NT2/D1 (cell line): ENCODE measurements around the gene IL17C.

Experiments
- SUZ12 ChIP-seq: IDR thresholded peaks from 2 replicates; pipeline ENCODE4 v1.6.1; 2011; ENCODE audit not compliant: insufficient read length, insufficient read depth; ENCODE audit errors: extremely low read depth
- YY1 ChIP-seq: IDR thresholded peaks from 2 replicates; pipeline ENCODE4 v1.6.1; 2011; ENCODE audit not compliant: insufficient read length, insufficient read depth
- ZNF274 ChIP-seq: IDR thresholded peaks from 2 replicates; pipeline ENCODE4 v1.6.1; 2011; ENCODE audit warnings: mild to moderate bottlenecking, low read depth, low read length

GRCh38 chr16:88662843-88663606, 24.7 kb downstream of the IL17C start, which contains the start of gene MVD:
- TF ChIP-seq SUZ12, result no peak
- no peak for TF ChIP-seq ZNF274
- TF ChIP-seq YY1, result no peak
